Lung (tissue), 12 donors: Measurements from ENCODE around the gene POLDIP2. TPM values are rescaled to one million over a fixed set of nuclear protein-coding genes. Genes with fewer than 3 reads are reported as not detected.

Experiments used
- ATAC-seq: fragments of 200-7000 bp; cut with Tn5 transposase; one replicate; pipeline ENCODE4 v1.9.1; 2020; ENCODE audit warnings: moderate number of reproducible peaks; ENCODE audit not compliant: insufficient read depth, low FRiP score
- DNase-seq, 3 donors: peaks; one replicate each; pipeline ENCODE4 v3.0.0-alpha.2; 2013 to 2017
- H3K27ac ChIP-seq, 2 donors: one replicate each; pipeline ENCODE4 v1.5.1; 2013; ENCODE audit warnings: mild to moderate bottlenecking in 2 of 2, moderate library complexity in 2 of 2, control low read depth in 1 of 2, inconsistent platforms in 1 of 2, low read depth in 1 of 2, low read length in 1 of 2
- H3K27me3 ChIP-seq, 3 donors: one replicate each; pipeline ENCODE4 v1.5.1; 2013; ENCODE audit warnings: low read length in 2 of 3; ENCODE audit not compliant: control insufficient read depth in 3 of 3, insufficient read depth in 3 of 3
- H3K36me3 ChIP-seq, 4 donors: one replicate each; pipeline ENCODE4 v1.5.1; 2013; ENCODE audit warnings: low read length in 4 of 4, mild to moderate bottlenecking in 1 of 4, moderate library complexity in 1 of 4; ENCODE audit not compliant: control insufficient read depth in 4 of 4, insufficient read depth in 4 of 4
- H3K4me1 ChIP-seq, 5 donors: one replicate each; pipeline ENCODE4 v1.5.1; 2013; ENCODE audit warnings: low read length in 5 of 5, mild to moderate bottlenecking in 2 of 5, moderate library complexity in 1 of 5; ENCODE audit not compliant: control insufficient read depth in 5 of 5, insufficient read depth in 5 of 5
- H3K4me3 ChIP-seq: one replicate; pipeline ENCODE4 v1.5.1; 2013; ENCODE audit warnings: mild to moderate bottlenecking, control low read depth, moderate library complexity
- H3K9ac ChIP-seq, 2 donors: one replicate each; pipeline ENCODE4 v1.5.1; 2013; ENCODE audit warnings: low read length in 2 of 2, control low read depth in 1 of 2; ENCODE audit not compliant: insufficient read depth in 1 of 2
- H3K9me3 ChIP-seq, 4 donors: one replicate each; pipeline ENCODE4 v1.5.1; 2013; ENCODE audit warnings: low read length in 3 of 4, mild to moderate bottlenecking in 1 of 4, moderate library complexity in 1 of 4; ENCODE audit not compliant: control insufficient read depth in 4 of 4, insufficient read depth in 3 of 4
- CTCF ChIP-seq: IDR thresholded peaks from 2 replicates; pipeline ENCODE4 v1.5.1; 2012; ENCODE audit warnings: mild to moderate bottlenecking; ENCODE audit errors: control extremely low read depth, extremely low read depth
- WGBS, 2 donors: extraction: QIAGEN DNeasy Blood & Tissue Kit; methylation state at CpG; one replicate each; pipeline ENCODE4 v1.1.7; 2013; 5-methylcytosine and 5-hydroxymethylcytosine counted together
- polyA plus RNA-seq, 2 donors: library from polyadenylated mRNA; stranded (reverse); fragments of 200-250 nt; gene quantifications; one replicate each; pipeline ENCODE4 v1.2.1, GENCODE V29; 2013
- total RNA-seq, 2 donors: library from RNA; depleted of rRNA in 1 of 2; stranded (reverse); fragments of >200 nt in 1 of 2; gene quantifications; one replicate each; pipeline ENCODE4 v1.2.1, GENCODE V29; 2014 to 2021
- donor health status: control.
- donor health status: control.
- donor health status: Bipolar disorder and iron deficiency.
- donor health status: healthy.
- donor health status: DM: yes; HTN: yes; CAD: no.

Gene POLDIP2
- total and polyA plus RNA-seq, 4 donors = 38.7 to 82.6 (median 62.3) TPM

- ATAC-seq = peak; percentile 86
- 9 to 18% methylated on average over 56 of the region's 56 CpGs for WGBS, 2 donors
- DNase-seq = peak in 2 of 3 donors; percentile 26 to 30
- Histone ChIP-seq H3K9ac (no peak overlapping the region), H3K4me1 (peaks cover 0 to 20% (median 0%) of the 10 kb centered on the region in 5 donors), H3K9me3 (no peaks in the 10 kb centered on the region), H3K4me3 (peak overlapping the region; percentile 47), H3K36me3 (peaks cover 0 to 10% (median 4%) of the 10 kb centered on the region in 4 donors), H3K27ac (peak overlapping the region in 1 of 2 donors; percentile 59), H3K27me3 (peaks cover 0 to 30% (median 6%) of the 10 kb centered on the region in 3 donors)
- no peak for TF ChIP-seq CTCF
Observed at GRCh38 chr17:28384281-28385036, 27.1 kb upstream of the POLDIP2 start.

- no peaks in the 10 kb centered on the region for H3K9me3 ChIP-seq
- DNase-seq (peak in 2 of 3 donors; percentile 26 to 32), ATAC-seq (no peak)
- peaks cover 0 to 4% (median 0%) of the 10 kb centered on the region in 4 donors for H3K36me3 ChIP-seq
- no peak for TF ChIP-seq CTCF
- H3K27me3 ChIP-seq = peaks cover 0 to 33% (median 6%) of the 10 kb centered on the region in 3 donors
- peaks cover 0 to 20% (median 0%) of the 10 kb centered on the region in 5 donors for H3K4me1 ChIP-seq
- H3K4me3 ChIP-seq = no peak overlapping the region
- WGBS, 2 donors = 23 to 28% methylated on average over 72 of the region's 72 CpGs
- H3K9ac ChIP-seq = no peak overlapping the region
- H3K27ac ChIP-seq = peak overlapping the region in 1 of 2 donors; percentile 20
Observed at GRCh38 chr17:28381141-28381825, 24.0 kb upstream of the POLDIP2 start.

GRCh38 chr17:28379814-28380801, 22.8 kb upstream of the POLDIP2 start:
- no peak overlapping the region for H3K4me3 ChIP-seq

More at GRCh38 chr17:28379814-28380801, 22.8 kb upstream of the POLDIP2 start:
- no peak for TF ChIP-seq CTCF
- ATAC-seq = no peak
- Histone ChIP-seq H3K36me3 (peaks cover 0 to 4% (median 0%) of the 10 kb centered on the region in 4 donors), H3K4me1 (peaks cover 0 to 17% (median 0%) of the 10 kb centered on the region in 5 donors), H3K27me3 (peaks cover 0 to 33% (median 6%) of the 10 kb centered on the region in 3 donors), H3K9ac (no peak overlapping the region), H3K9me3 (no peaks in the 10 kb centered on the region), H3K27ac (peak overlapping the region in 1 of 2 donors; percentile 9)
- peak in 2 of 3 donors; percentile 38 to 64 for DNase-seq
- 37 to 53% methylated on average over 10 of the region's 10 CpGs for WGBS, 2 donors
